HG02943 (cell line): ENCODE results near the gene PRX.

ENCODE experiments used
- ATAC-seq: cut with Tn5 transposase; IDR thresholded peaks from one replicate; pipeline ENCODE4 v1.9.1; 2021; ENCODE audit warnings: mild to moderate bottlenecking, low read depth, moderate library complexity; ENCODE audit not compliant: unreplicated experiment

Gene PRX

DNA sequence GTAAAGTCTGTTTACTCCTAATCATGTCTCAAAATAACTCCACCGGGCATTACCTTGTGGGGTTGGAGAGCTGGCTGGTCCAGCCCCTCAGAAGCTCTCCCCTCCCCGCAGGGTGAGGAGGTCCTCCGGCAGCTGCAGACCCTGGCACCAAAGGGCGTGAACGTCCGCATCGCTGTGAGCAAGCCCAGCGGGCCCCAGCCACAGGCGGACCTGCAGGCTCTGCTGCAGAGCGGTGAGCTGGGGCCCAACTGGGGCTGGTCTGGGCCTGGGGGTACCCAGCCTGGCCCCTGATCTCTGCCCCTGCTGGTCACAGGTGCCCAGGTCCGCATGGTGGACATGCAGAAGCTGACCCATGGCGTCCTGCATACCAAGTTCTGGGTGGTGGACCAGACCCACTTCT, 43.4 kb downstream of the PRX start:
- ATAC-seq = no peak

DNA sequence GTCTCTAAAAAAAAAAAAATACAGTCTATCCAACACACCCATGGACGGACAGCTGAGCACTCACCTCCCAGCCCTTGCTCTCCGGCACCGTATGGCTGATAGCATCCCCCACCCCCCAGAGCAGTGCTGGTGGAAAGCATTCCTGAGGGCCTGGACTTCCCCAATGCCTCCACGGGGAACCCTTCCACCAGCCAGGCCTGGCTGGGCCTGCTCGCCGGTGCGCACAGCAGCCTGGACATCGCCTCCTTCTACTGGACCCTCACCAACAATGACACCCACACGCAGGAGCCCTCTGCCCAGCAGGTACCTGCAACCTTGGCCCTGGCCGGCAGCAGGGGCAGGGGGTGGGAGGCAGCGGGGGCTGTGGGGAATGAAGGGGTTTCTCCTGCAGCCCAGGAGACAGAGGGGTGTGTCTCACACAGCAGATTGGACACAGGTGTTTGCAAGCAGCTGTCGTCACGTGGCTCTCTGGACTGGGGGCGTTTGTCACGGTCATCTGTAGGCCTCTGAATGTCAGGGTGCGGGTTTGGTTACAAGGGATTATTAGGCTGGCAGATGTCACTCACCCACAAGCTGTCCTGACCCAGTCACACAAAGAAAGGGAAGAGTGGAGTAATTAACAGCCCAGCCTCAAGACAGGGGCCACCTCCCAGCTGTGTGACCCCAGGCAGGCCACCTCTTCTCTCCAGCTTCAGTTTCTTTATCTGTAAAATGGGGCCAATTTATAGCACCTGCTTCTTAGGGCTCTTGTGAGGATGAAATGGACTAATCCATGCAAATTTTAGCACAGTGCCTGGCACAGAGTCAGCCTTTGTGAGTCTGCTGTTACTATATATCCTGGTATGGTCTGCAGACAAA, 45.4 kb downstream of the PRX start:
- ATAC-seq = no peak

DNA sequence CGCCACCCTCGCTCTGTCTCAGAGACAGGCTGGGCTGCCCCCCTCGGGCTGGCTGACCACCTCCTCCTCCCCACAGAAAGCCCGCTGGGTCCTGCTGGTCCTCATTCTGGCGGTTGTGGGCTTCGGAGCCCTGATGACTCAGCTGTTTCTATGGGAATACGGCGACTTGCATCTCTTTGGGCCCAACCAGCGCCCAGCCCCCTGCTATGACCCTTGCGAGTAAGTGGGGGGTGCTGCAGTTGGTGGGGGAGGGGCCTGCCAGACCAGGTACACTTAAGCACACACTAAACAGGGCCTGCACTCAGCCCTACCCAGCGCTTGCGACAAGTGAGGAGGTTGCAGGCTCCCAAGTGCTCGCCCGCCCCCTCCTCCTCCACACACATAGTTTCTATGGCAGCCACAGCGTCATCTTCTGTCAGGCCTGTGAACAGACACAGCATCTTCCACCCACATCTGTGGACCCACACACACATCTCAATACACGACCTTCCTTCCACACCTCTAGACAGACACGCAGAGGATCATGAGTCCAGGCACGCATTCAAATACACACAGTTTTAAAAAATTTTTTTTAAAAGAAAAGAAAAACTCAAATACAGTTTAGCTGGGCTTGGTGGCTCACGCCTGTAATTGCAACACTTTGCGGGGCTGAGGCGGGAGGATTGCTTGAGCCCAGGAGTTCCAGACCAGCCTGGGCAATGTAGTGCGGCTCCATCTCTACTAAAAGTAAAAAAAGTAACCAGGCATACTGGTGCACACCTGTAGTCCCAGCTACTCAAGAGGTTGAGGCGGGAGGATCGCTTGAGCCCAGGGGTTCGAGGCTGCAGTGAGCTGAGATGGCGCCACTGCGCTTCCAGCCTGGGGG, 46.2 kb downstream of the PRX start:
- no peak for ATAC-seq

DNA sequence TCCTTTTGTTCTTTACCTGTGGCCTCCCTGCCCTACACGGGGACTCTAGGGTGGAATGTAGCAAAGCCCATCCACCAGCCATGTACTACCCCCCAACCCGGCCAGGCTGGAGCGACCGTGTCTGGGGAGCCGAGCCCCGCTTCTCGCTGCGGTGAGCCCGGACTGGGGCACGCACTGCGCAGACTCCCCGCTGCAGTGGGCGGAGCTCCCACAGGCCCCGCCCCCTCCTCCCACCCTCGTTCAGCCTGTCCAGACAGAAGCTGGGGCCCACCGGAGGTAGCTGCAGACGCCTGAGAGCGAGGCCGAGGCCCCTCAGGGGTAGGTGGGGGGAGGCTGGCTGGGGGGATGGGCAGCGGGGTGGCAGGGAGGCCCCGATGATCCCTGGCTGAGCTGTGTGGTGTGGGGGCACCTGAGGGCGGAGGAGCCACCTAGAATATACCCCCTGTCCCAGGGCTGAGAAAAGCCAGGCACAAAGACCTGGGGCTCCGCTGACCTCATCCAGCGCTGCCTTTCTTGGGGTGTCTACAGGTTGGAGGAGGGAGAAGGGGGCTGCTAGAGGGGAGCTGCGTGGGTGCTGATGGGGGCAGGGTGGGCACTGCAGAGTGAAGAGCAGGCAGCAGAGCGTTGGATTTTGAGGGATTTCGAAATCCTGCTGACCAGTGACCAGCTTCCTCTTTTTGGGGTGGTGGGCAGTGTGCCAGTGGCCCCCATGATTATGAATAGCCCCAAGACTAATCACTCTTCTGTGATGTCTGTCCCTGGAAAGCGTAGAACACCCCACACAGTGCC, 47.4 kb downstream of the PRX start:
- no peak for ATAC-seq

DNA sequence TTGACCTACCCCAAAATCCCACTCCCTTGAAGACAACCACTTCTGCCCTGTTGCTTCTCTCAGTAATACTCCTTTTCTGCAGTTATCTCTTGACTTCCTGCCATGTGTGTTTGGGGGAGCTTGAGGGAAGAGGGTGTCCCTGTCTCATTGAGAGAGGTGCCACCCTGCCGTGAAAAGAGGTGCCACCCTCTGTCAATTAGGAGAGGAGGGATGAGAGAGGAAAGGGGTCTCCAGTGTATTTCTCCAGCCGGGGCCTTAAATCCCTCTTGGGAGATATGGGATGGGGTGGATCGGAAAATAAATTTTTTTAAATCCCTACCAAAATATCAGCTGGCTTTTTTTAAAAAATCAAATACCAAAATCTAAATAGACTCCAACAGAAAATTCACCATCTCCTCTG, 48.2 kb downstream of the PRX start:
- no peak for ATAC-seq

DNA sequence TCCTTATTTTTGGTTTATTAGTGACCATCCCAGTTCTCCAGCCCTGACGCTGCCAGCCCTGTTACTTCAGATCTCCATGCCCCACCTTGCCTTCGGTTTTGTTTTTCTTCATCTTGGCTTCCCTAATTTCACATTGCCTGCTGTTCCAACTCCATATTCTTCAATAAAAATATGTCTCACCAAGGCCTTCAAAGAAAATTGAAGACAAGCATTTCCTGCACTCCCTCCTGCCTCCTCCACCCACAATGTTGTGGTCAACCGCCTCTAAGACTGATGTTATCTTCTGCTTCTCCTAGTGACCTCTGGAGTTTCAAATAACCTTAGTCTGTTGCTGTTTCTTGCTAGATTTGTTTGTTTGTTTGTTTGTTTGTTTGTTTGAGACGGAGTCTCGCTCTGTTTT, 50.1 kb downstream of the PRX start:
- ATAC-seq = no peak

DNA sequence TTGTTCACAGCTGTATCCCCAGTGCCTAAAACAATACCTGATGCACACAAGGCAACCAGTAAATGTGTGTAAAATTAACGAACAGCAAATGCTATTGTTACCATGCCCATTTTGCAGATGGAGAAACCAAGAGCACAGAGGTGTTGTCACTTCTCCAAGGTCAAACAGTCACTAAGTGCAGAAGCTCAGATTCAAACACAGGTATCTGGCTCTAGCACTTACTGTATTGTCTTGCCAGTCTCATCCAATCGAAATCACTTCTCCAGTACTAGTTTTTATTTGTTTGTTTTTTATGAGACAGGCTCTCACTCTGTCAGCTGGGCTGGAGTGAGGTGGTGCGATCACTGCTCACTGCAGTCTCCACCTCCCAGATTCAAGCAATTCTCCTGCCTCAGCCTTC, 51.0 kb downstream of the PRX start:
- no peak for ATAC-seq

DNA sequence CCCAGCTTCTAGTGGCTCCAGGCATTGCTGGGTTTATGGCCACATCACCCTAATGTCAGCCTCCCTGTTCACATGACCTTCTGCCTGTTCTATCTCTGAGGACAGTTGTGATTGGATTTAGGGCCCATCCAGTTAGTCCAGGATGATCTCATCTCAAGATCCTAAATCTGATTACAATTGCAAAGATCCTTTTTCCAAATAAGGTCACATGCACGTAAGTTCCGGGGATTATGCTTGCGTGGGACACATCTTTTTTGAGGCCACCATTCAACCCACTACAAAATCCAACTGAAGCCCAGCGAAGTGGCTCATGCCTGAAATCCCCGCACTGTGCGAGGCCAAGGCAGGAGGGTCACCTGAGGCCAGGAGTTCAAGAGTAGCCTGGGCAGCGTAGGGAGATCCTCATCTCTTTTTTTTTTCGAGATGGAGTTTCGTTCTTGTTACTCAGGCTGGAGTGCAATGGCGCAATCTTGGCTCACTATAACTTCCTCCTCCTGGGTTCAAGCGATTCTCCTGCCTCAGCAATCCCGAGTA, 52.4 kb downstream of the PRX start:
- no peak for ATAC-seq

DNA sequence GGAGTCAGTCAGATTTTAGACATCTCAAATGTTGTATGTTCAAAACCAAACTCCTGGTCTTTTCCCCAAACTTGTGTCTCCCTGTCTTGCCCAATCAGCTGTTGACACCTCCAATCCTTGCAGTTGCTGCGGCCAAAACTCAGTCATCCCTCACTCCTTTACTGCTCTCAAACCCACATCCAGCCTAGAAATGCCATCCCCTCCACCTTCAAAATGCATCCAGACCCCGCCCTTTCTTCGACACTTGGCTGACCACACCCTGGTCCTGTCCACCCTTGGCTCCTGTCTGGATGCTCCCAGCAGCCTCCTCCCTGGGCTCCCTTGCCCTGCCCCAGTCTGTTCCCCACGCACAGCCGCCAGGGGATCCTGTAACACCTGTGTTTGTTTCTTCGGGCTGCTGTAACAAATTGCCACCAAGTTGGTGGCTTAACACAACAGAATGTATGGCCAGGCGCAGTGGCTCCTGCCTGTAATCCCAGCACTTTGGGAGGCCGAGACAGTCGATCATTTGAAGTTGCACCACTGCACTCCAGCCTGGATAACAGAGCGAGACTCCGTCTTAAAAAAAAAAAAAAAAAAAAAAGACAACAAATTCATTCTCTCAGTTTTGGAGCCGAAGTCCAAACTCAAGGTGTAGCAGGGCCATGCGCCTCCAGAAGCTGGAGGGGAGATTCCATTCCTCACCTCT, 53.0 kb downstream of the PRX start:
- ATAC-seq = no peak

DNA sequence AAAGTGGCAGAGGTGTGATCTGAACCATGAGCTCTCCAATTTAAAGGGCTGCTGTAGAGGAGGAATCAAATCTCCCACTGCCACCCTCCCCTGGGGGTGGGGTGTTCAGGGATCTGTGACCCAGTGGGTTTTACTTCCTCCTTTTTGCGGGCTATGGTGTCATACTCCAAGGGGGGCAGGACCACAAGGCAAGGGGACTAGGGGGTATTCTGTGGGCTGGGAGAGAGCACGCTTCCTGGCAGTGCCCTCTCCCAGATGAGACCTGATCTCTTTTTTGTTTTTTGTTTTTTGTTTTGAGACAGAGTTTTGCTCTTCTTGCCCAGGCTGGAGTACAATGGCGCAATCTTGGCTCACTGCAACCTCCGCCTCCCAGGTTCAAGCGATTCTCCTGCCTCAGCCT, 54.4 kb downstream of the PRX start:
- no peak for ATAC-seq

DNA sequence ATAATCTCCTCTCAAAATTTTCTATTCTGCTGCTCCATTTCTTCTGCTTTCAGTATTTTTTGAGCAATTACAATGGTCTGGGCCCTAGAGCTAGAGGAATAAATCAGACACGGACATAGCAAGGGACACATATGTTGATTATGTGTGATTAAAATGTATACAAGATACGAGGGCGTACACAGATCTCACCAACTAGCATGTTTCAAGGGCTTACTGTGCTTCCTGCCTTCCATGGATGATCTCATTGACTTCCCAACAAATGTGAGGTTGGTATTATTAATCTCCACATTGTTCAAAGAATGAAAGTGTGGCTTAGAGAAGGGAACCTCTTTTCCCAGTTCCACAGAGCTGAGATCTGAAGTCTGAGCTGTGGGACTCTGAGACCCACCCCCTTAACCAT, 55.5 kb downstream of the PRX start:
- ATAC-seq = no peak

DNA sequence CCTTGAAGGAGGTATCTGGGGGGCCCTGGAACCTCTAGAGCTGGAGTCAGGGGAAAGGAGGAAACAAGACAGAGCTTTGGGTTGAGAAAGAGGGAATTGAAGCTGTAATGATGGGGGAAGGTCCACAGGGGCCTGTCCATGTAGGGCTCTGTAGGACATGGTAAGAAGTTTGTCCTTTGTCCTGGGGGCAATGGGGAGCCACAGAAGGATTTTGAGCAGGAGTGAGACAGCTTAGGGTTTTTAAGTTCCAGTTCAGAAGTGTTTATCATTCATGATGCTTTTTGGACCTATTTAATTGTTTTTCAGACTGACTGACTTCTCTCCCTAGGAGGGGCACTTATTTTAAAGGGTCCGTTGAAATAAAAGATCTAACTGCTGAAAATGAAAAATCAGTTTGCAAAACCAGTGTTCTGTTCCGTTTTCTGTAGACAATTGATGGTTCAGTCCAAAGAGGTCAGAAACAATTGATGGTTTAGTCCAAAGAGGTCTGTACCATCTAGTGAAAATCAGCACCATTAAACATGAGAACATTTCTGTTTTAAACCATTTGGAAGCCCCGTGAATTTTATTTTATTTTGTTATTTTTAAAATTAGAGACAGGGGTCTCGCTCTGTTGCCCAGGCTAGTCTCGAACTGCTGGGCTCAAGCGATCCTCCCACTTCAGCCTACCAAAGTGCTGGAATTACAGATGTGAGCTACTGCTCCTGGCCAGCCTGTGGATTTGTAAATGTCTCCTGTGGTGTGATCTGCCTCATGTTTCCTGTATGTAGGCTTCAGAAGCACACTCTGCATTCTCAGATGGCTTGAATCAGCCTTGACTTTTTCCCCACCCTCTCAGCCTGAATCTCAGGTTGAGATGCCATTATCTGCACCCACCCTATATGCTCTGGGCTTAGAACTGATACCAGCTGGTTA, 56.2 kb downstream of the PRX start:
- no peak for ATAC-seq

DNA sequence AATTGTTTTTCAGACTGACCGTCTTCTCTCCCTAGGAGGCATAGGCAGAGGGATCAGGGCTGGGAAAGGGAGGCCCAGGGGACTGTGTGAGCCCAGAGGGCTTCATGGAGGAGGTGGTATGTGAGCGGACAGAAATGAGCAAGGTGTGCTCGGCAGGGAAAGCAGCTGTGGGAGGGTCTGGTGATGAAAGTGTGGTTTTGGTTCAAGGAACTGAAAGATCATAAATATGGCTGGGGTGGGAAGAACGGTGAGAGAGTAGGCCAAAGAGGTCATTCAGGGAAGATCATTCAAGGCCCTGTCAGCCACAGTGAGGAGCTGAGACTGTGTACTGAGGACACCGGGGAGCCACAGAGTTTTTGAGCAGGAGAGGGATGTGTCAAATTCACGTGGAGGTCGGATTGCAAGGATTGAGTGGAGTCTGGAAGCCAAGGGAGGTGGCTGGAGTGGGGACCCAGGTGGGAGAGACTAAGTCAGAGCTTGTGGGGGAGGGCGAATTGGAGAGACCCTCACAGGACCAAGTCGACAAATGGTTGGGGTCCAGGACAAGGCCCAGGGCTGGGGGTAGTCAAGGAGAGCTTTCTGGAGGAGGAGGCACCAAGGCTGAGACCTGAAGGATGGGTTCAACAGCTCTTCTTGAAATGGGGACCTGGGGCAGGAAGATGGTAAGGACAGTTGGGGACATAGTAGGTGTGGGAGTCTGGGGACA, 57.0 kb downstream of the PRX start:
- ATAC-seq = no peak

DNA sequence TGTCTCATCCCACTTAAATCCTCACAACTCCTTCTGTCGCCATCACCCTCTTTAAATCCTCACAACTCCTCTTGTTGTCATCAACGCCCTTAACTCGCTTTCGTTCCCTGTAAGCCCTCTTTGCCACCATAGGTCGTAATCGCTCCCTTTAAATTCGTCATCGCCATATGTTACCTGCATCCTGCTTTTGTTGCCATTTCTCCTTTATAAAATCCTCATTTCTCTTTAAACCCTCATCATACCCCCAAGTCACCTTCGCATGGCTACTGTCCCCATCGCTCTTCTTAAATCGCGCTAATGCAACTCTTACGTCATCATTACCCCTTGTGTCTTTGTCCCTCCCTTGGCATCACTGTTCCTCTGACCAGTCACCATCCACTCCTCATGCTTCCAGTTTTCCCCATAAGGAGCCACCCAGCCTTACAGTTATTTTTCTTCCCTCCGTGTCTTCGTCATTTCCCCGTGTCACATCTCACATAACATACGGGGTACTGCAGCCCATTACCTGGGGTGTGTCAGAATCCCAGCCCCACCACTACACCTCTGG, 64.1 kb downstream of the PRX start:
- no peak for ATAC-seq

DNA sequence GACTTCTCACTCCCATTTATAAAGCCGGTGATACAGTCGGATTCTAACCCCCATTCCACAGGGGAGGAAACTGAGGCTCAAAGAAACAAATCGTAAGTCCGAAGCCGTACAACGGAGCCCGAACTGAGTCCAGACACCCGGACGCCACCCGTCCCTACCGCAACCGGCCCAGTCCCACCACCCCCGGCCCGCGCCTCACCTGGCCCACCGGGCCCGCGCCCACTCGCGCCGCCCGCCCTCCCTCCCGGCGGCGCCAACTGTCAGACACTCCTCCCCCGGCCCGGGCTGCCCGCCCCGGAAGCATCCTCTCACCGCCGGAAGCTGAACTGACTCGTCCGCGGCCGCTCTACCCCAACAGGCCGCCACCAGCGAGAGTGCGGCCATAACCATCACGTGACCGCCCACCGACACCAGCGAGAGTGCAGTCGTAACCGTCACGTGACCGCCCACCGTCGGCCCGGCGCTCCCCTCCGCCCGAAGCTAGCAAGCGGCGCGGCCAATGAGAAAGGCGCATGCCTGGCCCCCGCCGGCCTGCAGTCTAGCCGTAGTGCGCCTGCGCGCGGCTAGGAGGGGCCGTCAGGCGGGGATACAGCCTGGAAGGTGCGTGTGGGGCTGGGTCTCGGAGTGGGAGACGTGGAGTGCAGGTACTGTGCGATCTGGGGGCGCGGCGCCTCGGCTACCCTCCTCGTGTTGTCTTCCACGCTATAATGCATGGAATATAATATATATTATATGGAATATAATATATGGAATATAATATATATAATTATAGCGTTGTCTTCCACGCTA, 64.9 kb downstream of the PRX start, which contains the start of the genes C19orf47 and PLD3:
Gene C19orf47 (minus strand): TSS at position 273 of the 789 bp plus-strand sequence. CDS start 6,540 bp downstream, outside the sequence.
Gene PLD3 (plus strand): TSS at position 571 of the 789 bp plus-strand sequence. CDS start 17,789 bp downstream, outside the sequence.
- ATAC-seq = peak; percentile 93

DNA sequence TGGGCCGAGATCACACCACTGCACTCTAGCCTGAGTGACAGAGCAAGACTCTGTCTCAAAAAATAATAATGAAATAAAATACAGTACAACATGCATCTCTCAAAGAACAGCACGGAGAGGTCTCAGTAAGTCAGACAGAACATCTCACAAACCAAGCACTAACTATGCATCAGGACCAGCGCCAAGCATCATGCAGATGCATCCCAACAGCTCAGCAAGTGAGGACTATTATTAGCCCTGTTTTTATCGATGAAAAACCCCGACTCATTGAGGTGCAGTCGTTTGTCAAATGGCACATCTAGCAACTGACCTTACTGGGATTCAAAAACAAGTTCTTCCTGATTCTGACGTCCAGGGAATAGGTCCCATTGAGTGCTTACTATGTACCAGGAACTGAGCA, 68.8 kb downstream of the PRX start:
- no peak for ATAC-seq
